Activated CD4-positive, alpha-beta T cell treated with anti-CD3 and anti-CD28 coated beads, Interleukin-2, amount 50 U/mL, for 1 hour (primary cell): ENCODE measurements around the gene LIX1L.
"Not testable (repeated sequence)": the region's sequence is repeated elsewhere in the genome, so short reads cannot be mapped to it uniquely, and the experiment has no call there.

Experiments
- DNase-seq: peaks from one replicate; pipeline ENCODE4 v3.0.0-alpha.2; 2020

LIX1L gene

GRCh38 chr1:145962157-145963102 lies 4.6 kb upstream of the LIX1L start:
- peak; percentile 13 for DNase-seq

- peak; percentile 43 for DNase-seq
These were observed 3.8 kb upstream of the LIX1L start for GRCh38 chr1:145961425-145962156.

DNA sequence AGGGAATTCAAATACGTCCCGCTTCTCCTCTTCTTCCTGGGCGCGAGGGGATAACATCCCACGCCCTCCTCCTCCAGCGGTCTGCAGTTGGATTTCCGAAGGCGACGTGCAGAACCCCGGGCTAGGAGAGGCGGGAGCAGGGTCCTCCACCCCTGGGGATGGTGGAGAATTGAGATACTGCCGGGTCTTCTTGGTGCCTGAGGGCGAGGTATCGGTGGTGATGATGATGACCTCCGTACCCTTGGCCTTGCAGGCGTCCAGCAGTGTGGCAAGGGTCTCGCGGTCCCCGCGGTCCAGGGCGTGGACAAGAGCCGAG lies 3.2 kb upstream of the LIX1L start:
- DNase-seq: no peak

DNA sequence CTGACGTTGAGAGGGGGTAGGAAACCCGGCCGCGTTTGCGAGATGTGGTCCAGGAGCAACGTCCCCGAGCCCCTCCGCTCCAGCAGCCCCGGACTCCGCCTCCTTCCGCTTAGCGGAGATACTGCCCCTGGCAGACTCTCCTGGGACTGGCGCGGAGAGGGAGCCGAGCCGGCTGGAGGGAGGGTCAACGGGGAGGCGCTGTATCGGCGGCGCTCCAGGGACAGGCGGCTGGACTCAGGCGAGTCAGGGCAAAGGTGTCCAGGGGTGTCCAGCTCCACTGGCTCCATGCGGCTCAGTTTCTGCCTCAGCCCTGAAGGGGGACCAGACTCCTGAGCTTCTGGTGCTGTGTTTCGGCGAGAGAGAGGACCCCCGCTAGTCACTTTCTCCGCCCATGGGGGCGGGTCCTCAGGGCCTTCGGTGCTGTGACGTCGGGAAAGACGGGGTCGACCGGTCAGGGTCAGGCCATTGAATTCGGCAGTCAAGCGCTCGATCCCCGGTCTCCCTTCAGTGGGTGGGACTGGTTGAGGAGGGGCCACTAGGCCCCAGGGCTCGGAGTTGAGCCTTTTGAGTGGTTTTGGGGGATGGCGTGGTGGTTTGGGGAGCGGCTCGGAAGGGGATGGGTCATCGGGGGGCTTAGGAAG lies 2.8 kb upstream of the LIX1L start:
- peak; percentile 25 for DNase-seq

DNA sequence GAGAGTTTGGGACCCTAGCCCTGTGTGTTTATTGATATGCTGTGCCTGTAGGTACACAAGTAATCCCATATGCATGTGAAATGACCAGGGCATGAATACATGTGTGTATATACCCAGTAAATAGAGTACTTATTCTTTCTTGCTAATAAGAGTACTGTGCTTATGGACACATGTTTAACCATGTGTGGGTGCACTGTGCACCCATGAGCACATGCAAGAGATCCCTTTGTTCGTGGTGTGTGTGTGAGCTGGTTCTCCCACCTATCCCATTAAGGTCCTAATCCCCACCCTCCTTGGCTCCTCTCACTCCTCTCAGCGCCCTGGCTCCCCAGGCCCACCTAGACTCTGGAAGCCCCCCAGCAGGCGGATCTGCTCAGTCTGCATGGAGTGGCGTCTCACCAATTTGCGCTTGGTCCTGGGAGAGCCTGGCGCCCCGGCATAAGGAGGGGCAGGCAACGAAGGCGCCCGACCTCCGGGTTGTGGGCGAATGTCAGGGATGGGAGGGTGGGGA lies 2.2 kb upstream of the LIX1L start:
- DNase-seq: no peak

DNA sequence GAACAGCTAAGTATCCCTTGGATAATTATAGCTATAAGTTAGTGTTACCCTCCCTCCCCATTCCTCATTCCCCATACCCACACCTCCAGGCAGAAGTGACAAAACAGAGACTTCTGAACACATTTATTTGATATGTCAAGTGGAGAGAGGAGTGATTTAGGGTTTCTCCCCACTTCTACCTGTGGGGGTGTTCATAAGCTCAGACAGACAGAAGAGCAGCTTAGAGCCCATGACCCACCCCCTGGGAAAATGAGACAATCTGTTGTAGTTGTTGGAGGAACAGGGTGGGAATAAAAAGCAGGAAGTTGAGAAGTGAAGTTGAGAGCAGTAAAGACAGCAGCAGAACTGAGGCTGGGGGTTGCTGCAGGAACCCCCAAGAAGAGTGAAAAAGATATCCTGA lies 1.5 kb upstream of the LIX1L start:
- no peak for DNase-seq

DNA sequence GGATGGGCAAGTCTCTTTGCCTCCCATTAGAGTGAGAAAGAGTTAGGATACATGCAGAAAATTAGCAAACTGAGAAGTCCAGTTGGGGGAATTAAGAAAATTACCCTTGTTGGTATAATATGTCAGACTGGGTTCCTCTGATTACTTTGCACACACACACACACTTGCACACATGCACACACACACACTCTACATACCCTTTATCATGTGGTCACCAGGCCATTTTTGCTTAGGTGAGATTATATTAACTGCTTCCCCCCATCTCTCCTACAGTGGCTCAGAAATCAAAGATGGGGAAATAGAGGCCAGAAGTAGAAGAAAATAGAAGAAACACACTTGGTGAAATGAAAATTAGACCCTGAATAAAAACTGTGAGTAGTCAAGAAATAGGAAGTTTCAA lies 917 bp upstream of the LIX1L start:
- no peak for DNase-seq

- no peak for DNase-seq
These were observed 905 bp downstream of the LIX1L start for GRCh38 chr1:145956781-145957442.

GRCh38 chr1:145956361-145956760 lies 1.5 kb downstream of the LIX1L start:
- DNase-seq: no peak

GRCh38 chr1:145955436-145955835 lies 2.4 kb downstream of the LIX1L start:
- DNase-seq: no peak

DNA sequence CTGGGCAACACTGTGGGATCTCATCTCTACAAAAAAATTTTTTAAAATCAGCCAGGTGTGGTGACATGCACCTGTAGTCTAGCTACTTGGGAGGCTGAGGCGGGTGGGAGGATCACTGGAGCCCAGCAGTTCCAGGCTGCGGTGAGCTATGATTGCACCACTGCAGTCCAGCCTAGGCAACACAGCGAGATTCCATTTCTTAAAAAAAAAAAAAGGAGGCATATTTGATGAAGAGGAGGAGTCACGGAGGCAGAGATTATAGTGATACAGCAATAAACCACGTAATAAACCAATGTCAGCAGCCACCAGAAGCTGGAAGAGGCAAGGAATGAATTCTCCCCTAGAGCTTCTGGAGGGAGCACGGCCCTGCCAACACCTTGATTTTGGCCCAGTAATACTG lies 4.0 kb downstream of the LIX1L start:
- no peak for DNase-seq

DNA sequence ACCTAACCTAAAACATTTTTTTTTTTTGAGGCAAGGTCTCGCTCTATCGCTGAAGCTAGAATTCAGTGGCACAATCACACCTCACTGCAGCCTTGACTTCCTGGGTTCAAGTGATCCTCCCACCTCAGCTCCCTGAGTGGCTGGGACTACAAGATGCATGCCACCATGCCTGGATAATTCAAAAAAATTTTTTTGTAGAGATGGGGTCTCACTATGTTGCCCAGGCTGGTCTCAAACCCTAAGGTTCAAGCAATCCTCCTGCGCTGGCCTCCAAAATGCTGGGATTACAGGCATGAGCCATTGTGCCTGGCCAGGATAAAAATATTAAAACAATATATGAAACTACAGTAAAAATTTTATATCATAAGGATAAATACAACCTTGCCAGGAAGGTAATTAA lies 4.9 kb downstream of the LIX1L start:
- no peak for DNase-seq

GRCh38 chr1:145951526-145951925 lies 6.3 kb downstream of the LIX1L start:
- no peak for DNase-seq

DNA sequence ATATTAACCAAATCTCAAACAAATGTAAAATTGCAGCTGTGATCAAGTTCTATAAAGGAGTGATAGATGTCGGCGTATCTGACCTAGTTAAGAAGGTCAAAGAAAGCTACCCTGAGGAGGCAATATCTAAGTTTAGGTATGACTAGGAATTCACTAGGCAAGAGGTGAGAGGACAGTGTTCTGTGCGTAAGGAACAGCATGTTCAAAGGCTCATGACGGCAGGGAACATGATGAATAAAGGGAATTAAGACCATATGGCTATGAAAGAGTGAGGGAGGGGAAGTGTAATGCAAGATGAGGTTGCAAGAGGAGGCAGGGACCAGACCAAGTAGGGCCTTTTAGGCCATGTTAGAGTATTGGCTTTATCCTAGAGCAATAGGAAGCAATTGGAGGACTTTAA lies 8.6 kb downstream of the LIX1L start:
- DNase-seq: no peak

DNA sequence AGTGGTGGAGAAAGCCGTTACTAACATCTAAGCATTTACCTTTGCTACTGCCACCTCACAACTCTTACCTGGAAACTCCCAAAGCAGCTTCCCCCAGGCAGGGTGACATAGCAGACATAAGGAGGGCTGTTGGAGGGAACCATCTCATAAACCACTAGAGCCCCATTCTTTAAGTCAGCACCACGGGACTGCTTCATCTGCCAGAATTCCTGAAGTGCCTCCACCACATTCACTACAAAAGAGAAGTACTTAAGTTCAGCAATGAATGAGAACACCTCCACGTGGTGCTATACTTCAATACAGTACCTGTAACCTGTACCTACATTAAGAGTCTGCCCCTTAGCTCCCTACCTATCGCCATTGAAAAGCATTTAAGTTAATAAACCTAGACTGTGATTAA lies 10.3 kb downstream of the LIX1L start:
- no peak for DNase-seq

GRCh38 chr1:145946477-145946986 lies 11.3 kb downstream of the LIX1L start:
- no peak for DNase-seq

DNA sequence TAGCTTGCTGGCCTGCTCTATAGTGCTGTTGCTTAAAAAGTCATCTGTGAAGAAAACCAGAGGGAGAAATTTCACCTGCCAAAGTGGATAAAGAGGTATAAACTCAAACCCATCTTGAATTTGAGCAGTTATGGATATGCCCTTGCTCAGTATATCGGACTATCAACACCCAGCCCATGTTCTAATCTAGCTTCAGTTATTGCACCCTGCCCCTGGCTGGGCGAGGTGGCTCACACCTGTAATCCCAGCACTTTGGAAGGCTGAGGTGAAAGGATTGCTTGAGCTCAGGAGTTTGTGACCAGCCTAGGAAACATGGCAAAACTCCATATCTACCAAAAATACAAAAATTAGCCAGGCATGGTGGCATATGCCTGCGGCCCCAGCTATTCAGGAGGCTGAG lies 13.3 kb downstream of the LIX1L start:
- no peak for DNase-seq

- no peak for DNase-seq
These were observed 14.9 kb downstream of the LIX1L start for GRCh38 chr1:145942871-145943270.

- DNase-seq: no peak
These were observed 15.4 kb downstream of the LIX1L start for GRCh38 chr1:145942405-145942804.

- no peak for DNase-seq
These were observed 20.4 kb downstream of the LIX1L start for GRCh38 chr1:145937436-145937835.

DNA sequence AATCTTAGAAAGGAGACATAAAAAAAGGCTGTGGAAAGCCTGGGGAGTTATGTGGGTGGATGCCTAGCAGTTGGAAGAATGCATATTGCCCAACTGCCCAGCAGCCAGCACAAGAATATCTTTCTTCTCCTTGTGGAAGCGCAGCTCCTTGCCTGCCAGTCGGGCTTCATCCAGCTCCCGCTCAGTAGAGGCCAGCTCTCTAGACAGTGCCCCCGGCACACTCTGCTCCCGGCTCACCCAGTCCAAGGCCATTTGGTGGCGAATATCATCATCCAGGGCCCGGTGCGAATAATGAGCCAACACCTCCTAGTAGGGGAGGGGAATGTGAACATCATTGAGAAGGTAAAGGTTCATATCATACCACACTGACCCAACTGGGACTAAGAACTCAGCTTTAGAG lies 21.6 kb downstream of the LIX1L start:
- no peak for DNase-seq

- DNase-seq: no peak
These were observed 22.1 kb downstream of the LIX1L start for GRCh38 chr1:145935708-145936107.

DNA sequence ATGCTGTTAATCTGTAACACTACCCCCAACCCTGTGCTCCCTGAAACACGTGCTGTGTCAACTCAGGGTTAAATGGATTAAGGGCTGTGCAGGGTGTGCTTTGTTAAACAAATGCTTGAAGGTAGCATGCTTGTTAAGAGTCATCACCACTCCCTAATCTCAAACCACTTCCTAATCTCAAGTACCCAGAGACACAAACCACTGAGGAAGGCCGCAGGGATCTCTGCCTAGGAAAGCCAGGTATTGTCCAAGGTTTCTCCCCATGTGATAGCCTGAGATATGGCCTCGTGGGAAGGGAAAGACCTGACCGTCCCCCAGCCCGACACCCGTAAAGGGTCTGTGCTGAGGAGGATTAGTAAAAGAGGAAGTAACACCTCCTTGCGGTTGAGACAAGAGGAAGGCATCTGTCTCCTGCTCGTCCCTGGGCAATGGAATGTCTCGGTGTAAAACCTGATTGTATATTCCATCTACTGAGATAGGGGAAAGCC lies 25.3 kb downstream of the LIX1L start:
- not testable (repeated sequence) for DNase-seq
